GM21717 (cell line): ENCODE measurements around the gene SWSAP1.
"Not testable (repeated sequence)": the region's sequence is repeated elsewhere in the genome, so short reads cannot be mapped to it uniquely, and the experiment has no call there.

ENCODE experiments used
- ATAC-seq: cut with Tn5 transposase; IDR thresholded peaks from one replicate; pipeline ENCODE4 v1.9.1; 2021; ENCODE audit warnings: mild to moderate bottlenecking, moderate library complexity; ENCODE audit not compliant: unreplicated experiment

The SWSAP1 gene

GRCh38 chr19:11378319-11379189, 4.1 kb downstream of the SWSAP1 start:
- ATAC-seq: no peak

DNA sequence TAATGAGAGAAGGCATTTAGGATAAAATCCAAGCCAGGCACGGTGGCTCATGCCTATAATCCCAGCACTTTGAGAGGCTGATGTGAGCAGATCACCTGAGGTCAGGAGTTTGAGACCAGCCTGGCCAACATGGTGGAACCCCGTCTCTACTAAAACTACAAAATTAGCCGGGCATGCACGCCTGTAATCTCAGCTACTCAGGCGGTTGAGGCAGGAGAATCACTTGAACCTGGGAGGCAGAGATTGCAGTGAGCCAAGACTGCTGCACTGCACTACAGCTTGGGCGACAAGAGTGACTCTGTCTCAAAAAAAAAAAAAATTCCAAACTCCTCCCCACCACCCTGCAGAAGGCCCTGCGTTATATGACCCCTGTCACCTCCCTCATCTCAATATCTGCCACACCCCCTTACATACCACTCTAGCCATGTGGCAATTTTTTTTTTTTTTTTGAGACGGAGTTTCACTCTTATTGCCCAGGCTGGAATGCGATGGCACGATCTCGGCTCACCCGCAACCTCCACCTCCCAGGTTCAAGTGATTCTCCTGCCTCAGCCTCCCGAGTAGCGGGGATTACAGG, 4.9 kb downstream of the SWSAP1 start:
- ATAC-seq: not testable (repeated sequence)

DNA sequence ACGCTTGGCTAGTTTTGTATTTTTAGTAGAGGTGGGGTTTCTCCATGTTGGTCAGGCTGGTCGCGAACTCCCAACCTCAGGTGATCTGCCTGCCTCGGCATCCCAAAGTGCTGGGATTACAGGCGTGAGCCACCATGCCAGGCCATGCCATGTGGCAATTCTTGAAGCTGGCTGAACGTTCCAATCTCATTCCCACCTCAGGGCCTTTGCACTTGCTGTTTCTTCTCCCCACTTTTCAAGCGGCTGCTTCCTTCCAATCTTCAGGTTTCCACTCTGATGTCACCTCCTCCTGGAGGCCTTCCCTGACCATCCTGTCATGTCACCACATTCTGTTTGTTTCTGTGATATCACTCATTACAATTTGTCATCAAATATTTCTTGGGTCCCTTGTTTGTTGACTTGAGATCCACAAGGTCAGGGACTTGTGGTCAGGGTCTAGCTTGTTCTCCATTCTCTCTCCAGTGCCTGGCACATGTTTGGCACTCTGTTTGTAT, 5.4 kb downstream of the SWSAP1 start:
- no peak for ATAC-seq

DNA sequence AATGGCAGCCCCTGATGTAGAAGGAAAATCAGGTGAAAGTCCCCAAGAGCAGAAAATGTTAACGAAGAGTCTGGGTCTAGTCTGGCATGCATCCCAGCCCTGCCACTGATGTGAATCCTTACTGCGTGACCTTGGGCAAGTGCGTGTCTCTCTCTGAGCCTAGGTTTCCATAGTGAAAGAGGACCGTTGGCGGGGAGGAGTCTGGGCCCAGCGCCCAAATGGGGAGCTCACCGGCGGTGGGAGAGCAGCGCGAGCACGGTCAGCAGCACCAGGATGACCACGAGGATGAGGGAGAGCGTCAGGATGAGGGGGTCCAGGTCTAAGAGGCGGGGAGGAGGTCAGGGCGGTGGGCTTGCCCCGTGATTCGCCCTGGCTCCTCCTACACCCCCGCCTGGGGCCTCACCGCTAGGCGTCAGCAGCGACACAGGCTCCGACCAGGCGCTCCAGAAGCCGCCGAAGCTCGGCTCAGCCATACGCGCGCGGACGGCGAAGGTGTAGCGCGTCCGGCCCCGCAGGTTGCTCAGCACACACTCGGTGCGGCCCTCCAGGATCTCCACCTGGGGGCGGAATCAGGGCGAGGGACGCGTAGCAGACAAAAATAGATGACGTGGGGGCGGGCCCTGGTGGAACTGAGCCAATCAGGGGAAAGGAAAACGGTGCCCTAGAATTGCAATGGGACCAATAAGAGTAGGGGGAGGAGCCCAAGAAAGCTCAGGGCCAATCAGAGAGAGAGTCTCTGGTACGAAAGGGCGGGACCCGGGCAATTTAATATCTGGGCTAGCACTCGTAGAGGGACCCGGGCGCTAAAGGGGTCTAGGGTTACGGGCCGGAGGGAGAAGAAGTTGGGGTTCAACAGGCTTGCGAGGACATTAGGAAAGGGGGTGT, 6.4 kb downstream of the SWSAP1 start:
- peak; percentile 64 for ATAC-seq

DNA sequence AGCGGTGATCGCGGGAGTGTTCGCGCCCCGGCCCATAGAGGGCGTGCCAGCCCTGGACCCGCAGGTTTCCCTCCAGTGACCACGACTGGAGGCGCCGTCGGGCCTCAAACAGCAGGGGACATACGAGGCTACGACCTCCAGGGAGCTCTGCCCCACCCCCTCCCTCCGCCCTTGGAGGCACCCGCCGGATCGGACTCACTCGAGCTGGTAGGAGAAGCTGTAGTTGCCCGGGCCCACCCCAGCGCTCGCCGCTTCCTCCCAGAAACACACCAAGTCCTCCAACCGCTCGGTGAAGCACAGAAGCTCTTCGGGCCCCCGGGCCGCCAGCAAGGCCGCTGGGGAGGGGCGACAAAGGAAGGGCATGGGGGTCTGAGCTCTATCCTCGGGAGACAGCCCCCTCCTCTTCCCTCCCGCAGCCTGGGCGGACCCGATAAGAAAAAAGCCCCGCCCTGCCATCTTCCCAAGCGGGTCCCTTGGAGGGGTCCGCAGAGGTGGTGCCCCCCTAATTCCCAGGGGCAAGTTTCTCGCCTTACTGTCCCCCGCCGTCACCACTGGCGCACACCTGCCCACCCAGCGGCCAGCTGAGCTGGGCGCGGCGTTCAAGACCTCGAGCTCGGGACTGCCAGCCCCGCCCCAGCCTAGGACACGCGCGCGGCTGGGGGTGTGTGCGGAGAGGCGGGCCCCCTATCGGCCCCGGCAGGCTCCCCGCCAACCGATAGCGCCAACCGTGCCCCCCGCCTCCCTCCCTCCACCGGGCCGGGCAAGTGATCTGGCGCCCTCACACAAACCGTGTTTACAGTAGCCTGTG, 8.6 kb downstream of the SWSAP1 start:
- no peak for ATAC-seq

- no peak for ATAC-seq
Observed at GRCh38 chr19:11383706-11384048, 9.2 kb downstream of the SWSAP1 start.

DNA sequence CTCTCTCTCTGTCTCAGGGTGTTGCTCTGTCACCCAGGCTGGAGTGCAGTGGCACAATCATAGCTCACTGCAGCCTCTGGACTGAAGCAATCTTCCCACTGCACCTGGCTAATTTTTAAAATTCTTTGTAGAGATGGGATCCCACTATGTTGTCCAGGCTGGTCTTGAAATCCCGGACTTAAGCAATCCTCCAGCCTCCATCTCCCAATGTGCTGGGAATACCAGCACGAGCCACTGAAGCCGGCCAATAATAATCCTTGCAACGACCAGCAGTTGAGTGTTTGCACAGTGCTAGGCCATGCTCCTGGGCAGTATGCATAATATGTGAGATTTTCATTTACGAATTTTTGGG, 10.3 kb downstream of the SWSAP1 start:
- ATAC-seq: no peak

DNA sequence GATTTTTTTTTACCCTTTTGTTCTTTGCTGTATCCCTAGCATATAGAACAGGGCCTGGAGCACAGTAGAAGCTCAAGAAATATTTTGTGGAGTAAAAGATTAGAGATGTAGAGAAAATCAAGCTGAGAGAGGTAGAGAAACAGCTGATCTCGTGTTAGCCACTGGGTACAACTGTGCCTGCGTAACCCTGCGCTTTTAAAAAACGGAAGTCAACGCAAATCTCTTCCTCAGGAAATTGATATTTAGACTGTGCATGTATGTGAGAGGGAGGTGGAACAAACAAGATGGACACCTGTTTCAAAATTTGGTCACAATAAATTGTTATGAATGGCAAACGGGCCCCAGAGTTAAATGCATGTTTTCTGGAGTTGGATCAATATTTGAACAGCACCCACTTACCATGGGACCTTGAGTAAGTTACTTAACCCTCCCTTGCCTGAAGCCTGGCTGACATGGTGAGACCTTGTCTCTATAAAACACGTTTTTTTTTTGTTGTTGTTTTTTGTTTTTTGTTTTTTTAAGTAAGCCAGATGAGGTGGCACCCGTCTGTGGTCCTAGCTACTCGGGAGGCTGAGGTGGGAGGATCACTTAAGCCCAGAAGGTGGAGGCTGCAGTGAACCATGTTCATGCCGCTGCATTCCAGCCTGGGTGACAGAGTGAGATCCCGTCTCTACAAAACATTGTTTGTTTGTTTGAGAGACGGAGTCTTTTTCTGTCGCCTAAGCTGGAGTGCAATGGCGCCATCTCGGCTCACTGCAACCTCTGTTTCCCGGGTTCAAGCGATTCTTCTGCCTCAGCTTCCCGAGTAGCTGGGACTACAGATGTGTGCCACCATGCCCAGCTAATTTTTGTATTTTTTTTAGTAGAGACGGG, 12.9 kb downstream of the SWSAP1 start:
- no peak for ATAC-seq

DNA sequence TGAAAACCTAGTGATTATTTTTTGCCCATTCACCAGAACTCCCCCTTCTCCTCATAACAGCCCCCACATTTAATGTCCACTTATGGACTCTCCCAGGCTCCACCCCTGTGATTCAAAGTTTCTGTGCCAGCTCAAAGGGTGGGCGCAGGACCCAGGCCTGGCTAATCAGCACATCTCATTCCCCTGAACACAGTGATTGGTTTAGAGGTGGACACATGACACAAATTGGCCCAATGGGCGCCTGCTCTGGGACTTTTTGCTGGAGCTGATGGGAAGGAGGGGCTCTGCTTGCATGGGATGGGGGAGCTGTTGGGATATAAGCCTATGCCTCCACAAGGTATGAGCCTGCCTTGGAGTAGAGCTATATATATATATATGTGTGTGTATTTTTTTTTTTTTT, 15.9 kb downstream of the SWSAP1 start:
- ATAC-seq: no peak

GRCh38 chr19:11390933-11391680, 16.6 kb downstream of the SWSAP1 start:
- no peak for ATAC-seq

GRCh38 chr19:11397089-11397610, 22.7 kb downstream of the SWSAP1 start:
- no peak for ATAC-seq

DNA sequence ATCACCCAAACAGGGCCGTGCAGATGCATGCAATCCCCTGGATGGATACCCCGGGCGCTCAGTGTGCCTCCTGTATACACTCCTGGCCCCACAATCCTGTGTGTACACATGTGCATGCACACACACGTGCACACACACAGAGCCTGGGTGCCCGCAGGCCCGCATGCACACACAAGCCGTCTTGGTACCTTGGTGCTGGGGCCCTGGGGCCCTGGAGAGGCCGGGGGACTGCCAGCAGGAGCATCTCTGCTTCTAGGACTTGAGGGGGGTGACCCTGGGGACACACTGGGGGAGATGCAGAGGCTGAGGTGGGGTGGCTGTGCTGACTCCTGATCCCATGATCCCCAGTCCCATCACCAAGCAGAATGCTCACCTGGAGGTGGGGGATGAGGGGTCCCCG, 25.2 kb downstream of the SWSAP1 start:
- ATAC-seq: no peak

DNA sequence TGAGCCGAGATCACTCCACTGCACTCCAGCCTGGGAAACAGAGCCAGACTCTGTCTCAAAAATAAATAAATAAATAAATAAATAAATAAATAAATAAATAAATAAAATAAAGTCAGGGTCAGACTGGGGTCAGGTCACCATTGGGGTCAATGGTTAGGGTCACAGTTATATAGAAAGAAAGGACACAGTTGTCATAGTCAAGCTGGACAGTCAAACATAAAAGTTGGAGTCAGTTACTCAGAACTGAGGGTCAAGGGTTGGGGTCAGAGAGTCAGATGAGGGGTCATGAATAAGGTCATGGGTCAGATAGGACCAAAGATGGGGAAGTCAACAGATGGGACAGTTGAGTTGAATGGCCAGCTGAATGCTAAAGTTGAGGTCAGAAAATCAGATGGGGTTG, 26.3 kb downstream of the SWSAP1 start:
- no peak for ATAC-seq

GRCh38 chr19:11401808-11402543, 27.5 kb downstream of the SWSAP1 start:
- ATAC-seq: no peak

DNA sequence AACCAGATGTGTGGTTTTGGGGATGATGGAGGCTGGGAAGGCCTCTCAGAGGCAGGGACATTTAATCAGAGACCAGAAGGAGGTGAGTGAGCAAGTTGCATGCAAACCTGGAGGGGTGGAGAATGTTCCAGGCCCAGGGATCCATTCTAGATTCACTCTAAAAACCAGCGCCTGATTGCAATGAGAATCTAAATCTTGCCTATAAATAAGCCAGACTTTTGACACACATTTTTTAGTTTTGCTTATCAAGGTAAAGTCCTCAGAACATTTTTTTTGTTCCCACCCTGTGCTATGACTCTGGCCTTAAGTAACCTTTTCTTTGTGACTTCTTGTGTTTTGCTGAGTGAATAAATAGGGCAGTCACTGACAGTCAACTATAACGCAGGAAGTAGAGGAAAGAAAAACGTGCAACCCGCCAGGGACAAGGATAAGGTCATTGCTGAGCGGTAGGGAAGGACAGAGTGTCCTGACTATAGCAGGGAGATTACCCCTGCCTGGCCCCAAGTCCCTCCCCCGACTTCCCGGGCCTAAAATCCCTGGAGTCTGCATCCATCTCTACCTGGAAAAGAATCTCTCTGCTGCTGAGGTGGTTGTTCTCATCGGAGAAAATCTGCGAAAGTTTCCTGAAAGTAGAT, 30.2 kb downstream of the SWSAP1 start:
- no peak for ATAC-seq

DNA sequence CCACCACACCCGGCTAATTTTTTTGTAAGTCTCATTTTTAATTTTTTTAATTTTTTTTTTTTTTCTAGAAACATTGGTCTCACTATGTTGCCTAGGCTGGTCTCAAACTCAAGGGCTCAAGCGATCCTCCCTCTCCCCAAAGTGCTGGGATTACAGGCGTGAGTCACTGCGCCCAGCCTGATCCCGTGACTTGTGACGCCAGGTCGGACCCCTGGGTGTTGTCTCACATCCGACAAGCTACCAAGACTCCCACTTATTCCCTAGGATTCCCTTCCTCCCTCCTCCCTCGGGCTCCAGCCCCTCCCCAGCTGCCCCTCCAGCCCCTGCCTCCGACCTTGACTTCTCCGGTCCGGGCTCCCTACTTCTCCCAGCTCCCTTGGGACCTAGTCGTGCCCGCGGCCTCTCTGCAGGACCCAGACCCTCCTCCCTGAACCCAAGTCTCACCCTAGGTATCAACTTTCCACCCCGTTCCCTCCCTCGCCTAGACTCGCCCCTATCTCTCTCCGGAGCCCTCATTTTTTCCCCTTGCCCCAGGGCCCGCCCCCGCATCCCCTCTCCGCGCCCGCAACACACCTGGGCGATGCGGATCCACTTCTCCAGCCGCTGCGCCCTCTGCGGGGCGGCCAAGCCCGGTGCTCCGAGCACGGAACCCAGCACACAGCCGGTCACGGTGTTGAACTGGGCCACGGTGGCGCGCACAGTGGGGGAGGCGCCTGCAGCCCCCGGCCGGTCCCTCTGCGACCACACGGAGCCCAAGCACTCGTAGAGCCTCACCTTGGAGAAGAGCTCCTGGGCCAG, 31.6 kb downstream of the SWSAP1 start:
- no peak for ATAC-seq

GRCh38 chr19:11406703-11407236, 32.3 kb downstream of the SWSAP1 start:
- ATAC-seq: not testable (repeated sequence)
